Uterus (tissue), 2 donors: ENCODE measurements around the gene COL13A1.

Source experiments
- CTCF ChIP-seq, 4 experiments: fragments of 200-600 bp in 2 of 4; fragments of 450-650 bp in 2 of 4; sonication (generic) in 2 of 4; IDR thresholded peaks; one replicate each; pipeline ENCODE4 v1.5.1; 2016 to 2019; ENCODE audit warnings: antibody characterized with exemption in 4 of 4, mild to moderate bottlenecking in 2 of 4, moderate library complexity in 1 of 4
- POLR2A ChIP-seq, 2 donors: fragments of 450-650 bp; IDR thresholded peaks; one replicate each; pipeline ENCODE4 v1.6.1; 2016; ENCODE audit warnings: antibody characterized with exemption in 2 of 2, mild to moderate bottlenecking in 1 of 2, moderate library complexity in 1 of 2

- no peak for TF ChIP-seq CTCF (IDR thresholded peaks at IDR 0.05)
- TF ChIP-seq POLR2A (IDR thresholded peaks at IDR 0.05) = no peak
Observed at GRCh38 chr10:69835233-69835632, 33.5 kb downstream of the COL13A1 start.
